ENCODE results near the gene DSCAML1.
A peak's percentile ranks its signal among the peaks of the same experiment; 100 is the strongest.

DSCAML1 gene

DNA sequence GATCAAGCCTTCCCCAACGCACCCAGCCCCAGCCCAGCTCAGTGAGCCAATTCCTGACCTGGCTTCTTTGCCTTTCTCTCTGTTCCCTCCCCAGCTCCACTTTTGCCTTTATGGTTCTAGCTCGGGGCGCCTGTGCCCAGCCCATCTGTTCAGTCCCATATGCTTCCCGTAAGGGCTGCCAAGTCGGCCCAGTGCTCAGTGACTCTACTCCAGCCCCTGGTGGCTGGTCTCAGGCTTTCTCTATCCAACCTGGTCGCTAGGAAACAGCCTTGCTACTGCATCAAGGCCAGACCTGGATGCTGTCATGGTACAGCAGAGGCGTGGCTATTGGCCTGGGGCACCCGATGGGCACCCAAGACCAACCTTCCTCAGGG lies 178.0 kb downstream of the DSCAML1 start:
- Histone ChIP-seq H3K9ac (ENCODE audit: low read length) (no peak overlapping the region), H3K27ac (ENCODE audit: low read depth, low read length) (no peak overlapping the region), H3K4me1 (ENCODE audit: control insufficient read depth, insufficient read depth, low read length) (peaks cover 7% of the 10 kb centered on the region), H3K9me3 (ENCODE audit: control insufficient read depth, insufficient read depth, low read depth, low read length) (peaks cover 5% of the 10 kb centered on the region; the same call in 1 of the 2 replicates), H3K4me3 (ENCODE audit: low read depth, low read length) (no peak overlapping the region), H3K27me3 (ENCODE audit: control insufficient read depth, insufficient read depth, low read length) (no peaks in the 10 kb centered on the region), H3K36me3 (ENCODE audit: control insufficient read depth, insufficient read depth, low read length) (no peaks in the 10 kb centered on the region)

DNA sequence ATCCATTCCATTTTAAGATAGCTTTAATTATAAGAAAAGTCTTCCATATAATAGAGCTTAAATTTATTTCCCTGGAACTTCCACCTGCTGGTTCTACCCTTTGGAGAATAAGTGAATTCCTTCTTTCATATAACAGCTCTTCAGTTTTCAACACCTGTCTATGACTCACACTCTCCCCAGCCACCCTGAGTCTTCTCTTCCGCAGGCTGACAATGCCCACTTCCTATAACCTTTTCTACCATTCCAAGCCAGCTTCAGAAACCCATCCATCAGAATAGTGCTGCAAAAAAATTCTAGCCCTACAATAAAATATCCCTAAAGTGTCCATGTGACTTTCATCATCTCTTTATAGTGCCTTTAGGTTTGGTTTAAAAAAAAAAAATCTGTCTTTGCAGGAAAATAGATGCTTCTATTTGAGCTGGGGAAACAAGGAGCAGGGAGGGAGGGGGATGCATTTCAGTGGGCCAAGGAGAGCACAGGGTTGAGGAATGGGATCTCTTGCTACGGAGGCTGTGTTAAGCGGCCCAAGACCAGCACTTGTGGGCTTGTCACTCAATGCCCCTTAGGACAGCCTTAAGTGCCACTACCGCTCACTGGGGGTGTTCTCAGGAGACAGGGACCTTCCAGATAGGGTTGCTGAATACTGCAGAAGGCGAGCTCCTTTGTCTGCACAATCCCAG lies 178.6 kb downstream of the DSCAML1 start:
- peaks cover 5% of the 10 kb centered on the region; the same call in 1 of the 2 replicates for H3K9me3 ChIP-seq (ENCODE audit: control insufficient read depth, insufficient read depth, low read depth, low read length)
- no peak overlapping the region for H3K27ac ChIP-seq (ENCODE audit: low read depth, low read length)
- peaks cover 10% of the 10 kb centered on the region for H3K4me1 ChIP-seq (ENCODE audit: control insufficient read depth, insufficient read depth, low read length)

DNA sequence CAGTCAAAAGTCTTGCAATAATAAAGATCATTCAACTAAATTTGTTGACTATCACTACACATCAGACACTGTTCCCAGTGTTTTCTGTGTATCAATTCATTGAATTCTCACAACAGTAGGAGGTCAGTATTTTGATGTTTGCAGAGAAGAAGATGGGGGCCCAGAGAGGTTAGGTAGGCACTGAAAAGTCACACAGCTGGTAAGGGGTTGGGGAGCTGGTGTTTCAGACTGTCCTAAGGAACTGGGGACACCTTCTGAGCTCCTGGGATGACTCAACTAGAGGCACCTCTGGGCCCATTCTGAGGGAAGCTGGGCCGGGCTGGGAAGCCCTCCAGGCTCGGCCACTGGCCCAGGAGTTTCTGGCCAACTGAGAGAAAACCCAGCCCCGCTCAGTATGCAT lies 180.0 kb downstream of the DSCAML1 start:
- no peak overlapping the region for H3K4me3 ChIP-seq (ENCODE audit: low read depth, low read length)
- H3K27ac ChIP-seq (ENCODE audit: low read depth, low read length): no peak overlapping the region
- H3K27me3 ChIP-seq (ENCODE audit: control insufficient read depth, insufficient read depth, low read length): peaks cover 9% of the 10 kb centered on the region
- peaks cover 5% of the 10 kb centered on the region; the same call in 1 of the 2 replicates for H3K9me3 ChIP-seq (ENCODE audit: control insufficient read depth, insufficient read depth, low read depth, low read length)
- peaks cover 21% of the 10 kb centered on the region for H3K4me1 ChIP-seq (ENCODE audit: control insufficient read depth, insufficient read depth, low read length)
- no peaks in the 10 kb centered on the region for H3K36me3 ChIP-seq (ENCODE audit: control insufficient read depth, insufficient read depth, low read length)
- H3K9ac ChIP-seq (ENCODE audit: low read length): no peak overlapping the region

More for the DNA sequence above, 178.6 kb downstream of the DSCAML1 start:
- Histone ChIP-seq H3K27me3 (ENCODE audit: control insufficient read depth, insufficient read depth, low read length) (no peaks in the 10 kb centered on the region), H3K9ac (ENCODE audit: low read length) (no peak overlapping the region), H3K36me3 (ENCODE audit: control insufficient read depth, insufficient read depth, low read length) (no peaks in the 10 kb centered on the region), H3K4me3 (ENCODE audit: low read depth, low read length) (no peak overlapping the region)

DNA sequence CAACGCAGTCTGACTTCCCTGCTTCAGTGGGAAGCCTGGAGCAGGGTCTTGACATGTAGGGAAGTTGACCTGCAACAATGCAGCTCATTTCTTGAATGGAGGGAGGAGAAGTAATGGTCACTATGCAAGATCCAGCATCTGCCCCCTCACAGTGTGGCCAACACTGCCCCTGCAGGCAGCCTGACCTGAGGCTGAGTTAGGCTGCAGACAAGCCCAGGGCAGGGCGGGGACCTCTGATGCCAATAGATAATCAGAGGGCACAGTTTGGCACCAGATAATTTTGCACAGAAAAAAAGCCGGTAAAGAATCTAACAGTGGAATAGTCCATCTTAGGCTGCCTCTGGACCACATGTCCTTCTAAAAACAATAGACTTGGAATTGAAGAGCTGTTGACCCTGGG lies 182.3 kb downstream of the DSCAML1 start:
- Histone ChIP-seq H3K4me1 (ENCODE audit: control insufficient read depth, insufficient read depth, low read length) (peaks cover 41% of the 10 kb centered on the region), H3K9ac (ENCODE audit: low read length) (no peak overlapping the region), H3K4me3 (ENCODE audit: low read depth, low read length) (no peak overlapping the region), H3K36me3 (ENCODE audit: control insufficient read depth, insufficient read depth, low read length) (no peaks in the 10 kb centered on the region), H3K27ac (ENCODE audit: low read depth, low read length) (no peak overlapping the region), H3K27me3 (ENCODE audit: control insufficient read depth, insufficient read depth, low read length) (peaks cover 15% of the 10 kb centered on the region), H3K9me3 (ENCODE audit: control insufficient read depth, insufficient read depth, low read depth, low read length) (no peaks in the 10 kb centered on the region)

DNA sequence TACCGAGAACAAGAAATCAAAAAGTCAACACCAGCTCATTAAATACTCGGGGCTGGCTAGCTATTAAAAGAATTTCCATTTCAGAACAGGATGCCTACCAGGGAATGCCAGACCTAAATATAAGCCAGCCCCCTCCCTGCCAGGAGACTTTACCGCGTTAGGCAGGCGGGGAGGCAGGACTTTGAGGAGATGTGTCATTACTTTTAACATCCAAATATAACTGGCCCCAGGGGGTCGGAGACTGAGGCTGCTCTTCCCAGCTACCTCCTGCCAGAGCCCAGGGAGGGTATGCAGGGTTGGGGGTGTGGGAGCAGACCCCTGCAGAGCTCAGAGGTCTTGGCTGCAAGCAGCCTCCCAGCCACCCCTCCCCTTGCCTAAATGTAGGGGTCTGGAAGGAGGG lies 183.5 kb downstream of the DSCAML1 start:
- Histone ChIP-seq H3K27ac (ENCODE audit: low read depth, low read length) (no peak overlapping the region), H3K9me3 (ENCODE audit: control insufficient read depth, insufficient read depth, low read depth, low read length) (no peaks in the 10 kb centered on the region), H3K36me3 (ENCODE audit: control insufficient read depth, insufficient read depth, low read length) (no peaks in the 10 kb centered on the region), H3K4me3 (ENCODE audit: low read depth, low read length) (peak overlapping the region; percentile 11; the same call in 1 of the 2 replicates), H3K27me3 (ENCODE audit: control insufficient read depth, insufficient read depth, low read length) (peaks cover 15% of the 10 kb centered on the region), H3K4me1 (ENCODE audit: control insufficient read depth, insufficient read depth, low read length) (peaks cover 41% of the 10 kb centered on the region), H3K9ac (ENCODE audit: low read length) (no peak overlapping the region)

DNA sequence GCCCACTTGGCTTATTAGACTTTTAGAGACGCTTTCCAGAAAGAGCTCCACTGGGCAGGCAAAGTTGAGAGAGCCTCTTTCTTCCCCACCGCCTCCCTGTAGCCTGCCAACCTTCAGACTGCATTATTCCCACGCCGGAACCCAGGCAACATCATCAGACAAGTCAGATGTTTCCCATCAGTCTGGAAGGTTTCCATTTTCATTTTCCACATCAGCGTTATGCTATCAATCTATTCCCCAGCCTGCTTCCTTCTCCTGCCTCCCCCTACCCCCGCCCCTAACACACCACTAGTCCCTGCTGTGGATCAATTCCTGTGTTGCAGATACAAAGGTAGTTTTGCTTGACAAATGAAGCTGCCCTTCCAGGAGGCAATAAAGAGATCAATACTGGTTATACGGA lies 184.8 kb downstream of the DSCAML1 start:
- H3K9ac ChIP-seq (ENCODE audit: low read length): no peak overlapping the region
- no peak overlapping the region for H3K27ac ChIP-seq (ENCODE audit: low read depth, low read length)
- peaks cover 45% of the 10 kb centered on the region for H3K4me1 ChIP-seq (ENCODE audit: control insufficient read depth, insufficient read depth, low read length)
- no peaks in the 10 kb centered on the region for H3K36me3 ChIP-seq (ENCODE audit: control insufficient read depth, insufficient read depth, low read length)
- peaks cover 15% of the 10 kb centered on the region for H3K27me3 ChIP-seq (ENCODE audit: control insufficient read depth, insufficient read depth, low read length)
- H3K9me3 ChIP-seq (ENCODE audit: control insufficient read depth, insufficient read depth, low read depth, low read length): no peaks in the 10 kb centered on the region
- H3K4me3 ChIP-seq (ENCODE audit: low read depth, low read length): no peak overlapping the region

DNA sequence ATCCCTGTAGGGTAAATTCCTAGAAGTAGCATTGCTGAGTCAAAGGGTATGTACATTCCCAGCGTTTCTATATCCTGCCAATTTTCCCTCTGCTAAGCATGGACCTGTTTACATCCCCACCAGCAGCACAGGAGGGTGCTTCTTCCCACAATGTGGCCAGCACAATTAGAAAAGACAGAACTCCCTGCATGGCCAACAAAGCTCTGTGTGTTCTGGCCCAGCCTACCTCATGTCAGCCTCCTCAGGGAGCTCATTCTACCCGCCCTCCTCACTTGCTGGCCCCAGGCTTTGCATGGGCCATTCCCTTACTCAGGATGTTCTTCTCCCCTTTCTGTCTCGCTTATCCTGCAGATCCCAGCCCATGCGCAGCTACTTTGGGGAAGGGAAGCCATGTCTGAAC lies 186.1 kb downstream of the DSCAML1 start:
- H3K27me3 ChIP-seq (ENCODE audit: control insufficient read depth, insufficient read depth, low read length): peaks cover 15% of the 10 kb centered on the region
- H3K4me3 ChIP-seq (ENCODE audit: low read depth, low read length): no peak overlapping the region
- no peak overlapping the region for H3K27ac ChIP-seq (ENCODE audit: low read depth, low read length)
- no peak overlapping the region for H3K9ac ChIP-seq (ENCODE audit: low read length)
- peaks cover 58% of the 10 kb centered on the region for H3K4me1 ChIP-seq (ENCODE audit: control insufficient read depth, insufficient read depth, low read length)
- no peaks in the 10 kb centered on the region for H3K9me3 ChIP-seq (ENCODE audit: control insufficient read depth, insufficient read depth, low read depth, low read length)
- no peaks in the 10 kb centered on the region for H3K36me3 ChIP-seq (ENCODE audit: control insufficient read depth, insufficient read depth, low read length)

DNA sequence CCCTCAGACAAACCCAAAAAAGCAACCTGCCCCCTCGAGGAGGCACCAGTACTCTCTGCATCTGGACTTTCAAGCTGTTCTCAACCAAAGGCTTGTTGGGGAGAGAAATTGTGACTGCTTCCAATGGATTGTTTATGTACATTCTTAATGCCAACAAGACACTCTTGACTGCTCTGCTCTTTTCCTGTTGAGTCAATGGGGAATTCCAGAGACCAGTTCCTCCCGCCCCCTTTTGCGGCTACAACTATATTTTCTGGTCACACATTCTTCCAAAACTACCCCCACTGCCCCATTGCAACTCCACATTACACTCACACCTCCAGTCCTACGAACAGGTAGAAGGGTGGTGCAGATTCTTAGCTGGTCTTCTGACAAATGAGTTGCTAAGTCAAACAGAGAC lies 187.0 kb downstream of the DSCAML1 start:
- Histone ChIP-seq H3K9me3 (ENCODE audit: control insufficient read depth, insufficient read depth, low read depth, low read length) (no peaks in the 10 kb centered on the region), H3K9ac (ENCODE audit: low read length) (no peak overlapping the region), H3K27me3 (ENCODE audit: control insufficient read depth, insufficient read depth, low read length) (peaks cover 22% of the 10 kb centered on the region), H3K27ac (ENCODE audit: low read depth, low read length) (no peak overlapping the region), H3K4me1 (ENCODE audit: control insufficient read depth, insufficient read depth, low read length) (peaks cover 61% of the 10 kb centered on the region), H3K36me3 (ENCODE audit: control insufficient read depth, insufficient read depth, low read length) (no peaks in the 10 kb centered on the region), H3K4me3 (ENCODE audit: low read depth, low read length) (no peak overlapping the region)

DNA sequence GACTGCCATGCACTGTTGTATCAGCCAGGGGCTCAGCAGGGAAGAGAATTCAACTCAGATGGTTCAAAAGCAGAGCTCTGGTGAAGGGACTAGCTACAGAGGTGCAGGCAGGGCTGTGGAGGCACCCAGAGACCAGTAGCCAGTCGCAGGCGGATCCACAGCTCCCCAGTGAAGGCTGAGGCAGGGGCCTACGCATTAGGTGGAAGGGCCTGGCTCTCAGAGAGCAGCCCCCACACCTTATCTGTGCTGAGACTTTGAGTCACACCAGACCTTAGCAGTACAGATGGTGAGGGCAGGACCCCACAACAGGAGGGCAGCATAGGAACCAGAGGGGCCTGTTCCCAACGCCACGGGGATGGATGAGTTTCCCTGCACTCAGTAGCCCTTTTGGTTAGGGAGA lies 189.6 kb downstream of the DSCAML1 start:
- no peaks in the 10 kb centered on the region for H3K9me3 ChIP-seq (ENCODE audit: control insufficient read depth, insufficient read depth, low read depth, low read length)
- H3K36me3 ChIP-seq (ENCODE audit: control insufficient read depth, insufficient read depth, low read length): no peaks in the 10 kb centered on the region
- peaks cover 51% of the 10 kb centered on the region for H3K4me1 ChIP-seq (ENCODE audit: control insufficient read depth, insufficient read depth, low read length)
- H3K4me3 ChIP-seq (ENCODE audit: low read depth, low read length): no peak overlapping the region
- no peak overlapping the region for H3K27ac ChIP-seq (ENCODE audit: low read depth, low read length)
- no peak overlapping the region for H3K9ac ChIP-seq (ENCODE audit: low read length)
- H3K27me3 ChIP-seq (ENCODE audit: control insufficient read depth, insufficient read depth, low read length): peaks cover 18% of the 10 kb centered on the region

DNA sequence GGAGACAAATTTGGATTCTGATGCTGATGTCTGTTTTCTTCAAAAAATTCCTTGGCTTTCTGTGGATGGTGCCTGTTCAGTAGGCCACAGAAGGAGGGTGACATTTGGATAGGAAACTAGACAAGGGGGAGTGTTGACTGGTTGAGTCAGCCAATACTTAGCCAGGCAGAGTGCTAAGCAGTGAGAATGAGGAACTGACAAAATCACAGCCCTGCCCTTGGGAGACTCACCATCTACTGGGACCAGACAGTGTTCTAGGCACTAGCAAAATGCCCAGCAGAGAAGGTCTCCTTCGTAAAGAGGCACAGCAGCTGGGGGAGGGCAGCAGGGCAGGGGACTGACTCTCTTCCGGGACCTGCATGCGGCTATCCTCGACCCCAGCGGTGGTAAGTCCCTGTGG lies 190.2 kb downstream of the DSCAML1 start:
- Histone ChIP-seq H3K4me1 (ENCODE audit: control insufficient read depth, insufficient read depth, low read length) (peaks cover 48% of the 10 kb centered on the region), H3K27me3 (ENCODE audit: control insufficient read depth, insufficient read depth, low read length) (peaks cover 12% of the 10 kb centered on the region), H3K4me3 (ENCODE audit: low read depth, low read length) (no peak overlapping the region), H3K27ac (ENCODE audit: low read depth, low read length) (no peak overlapping the region), H3K9ac (ENCODE audit: low read length) (peak overlapping the region; percentile 26), H3K9me3 (ENCODE audit: control insufficient read depth, insufficient read depth, low read depth, low read length) (no peaks in the 10 kb centered on the region), H3K36me3 (ENCODE audit: control insufficient read depth, insufficient read depth, low read length) (no peaks in the 10 kb centered on the region)

DNA sequence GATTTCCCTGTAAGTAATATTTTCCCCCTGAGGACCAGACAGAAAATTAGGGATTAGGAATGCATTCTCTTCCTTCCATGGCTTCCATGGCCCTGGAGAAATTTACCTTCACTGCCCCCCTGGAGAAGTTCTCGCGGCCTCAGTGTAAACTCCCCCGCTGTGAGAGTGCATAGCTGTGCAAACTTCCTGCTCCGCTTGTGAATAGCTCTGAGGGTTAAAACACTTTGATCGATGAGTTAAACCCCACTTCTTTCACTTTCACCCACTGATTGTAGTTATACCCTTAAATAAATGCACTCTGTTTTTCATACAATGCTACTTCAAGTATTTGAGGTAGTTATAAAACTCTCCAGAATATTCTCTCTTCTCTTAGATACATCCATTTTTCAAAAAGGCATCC lies 190.8 kb downstream of the DSCAML1 start:
- Histone ChIP-seq H3K36me3 (ENCODE audit: control insufficient read depth, insufficient read depth, low read length) (no peaks in the 10 kb centered on the region), H3K4me3 (ENCODE audit: low read depth, low read length) (no peak overlapping the region), H3K4me1 (ENCODE audit: control insufficient read depth, insufficient read depth, low read length) (peaks cover 49% of the 10 kb centered on the region), H3K27me3 (ENCODE audit: control insufficient read depth, insufficient read depth, low read length) (peaks cover 7% of the 10 kb centered on the region), H3K27ac (ENCODE audit: low read depth, low read length) (no peak overlapping the region), H3K9ac (ENCODE audit: low read length) (no peak overlapping the region), H3K9me3 (ENCODE audit: control insufficient read depth, insufficient read depth, low read depth, low read length) (no peaks in the 10 kb centered on the region)

All from HUES6 (cell line).